Stimulated activated naive CD4-positive, alpha-beta T cell (primary cell): Measurements from ENCODE around the gene WNT7A.

ENCODE experiments used
- DNase-seq, 6 experiments: peaks; one replicate each; lab custom pipeline; 2025; lab: John Stamatoyannopoulos, UW

Gene WNT7A

DNA sequence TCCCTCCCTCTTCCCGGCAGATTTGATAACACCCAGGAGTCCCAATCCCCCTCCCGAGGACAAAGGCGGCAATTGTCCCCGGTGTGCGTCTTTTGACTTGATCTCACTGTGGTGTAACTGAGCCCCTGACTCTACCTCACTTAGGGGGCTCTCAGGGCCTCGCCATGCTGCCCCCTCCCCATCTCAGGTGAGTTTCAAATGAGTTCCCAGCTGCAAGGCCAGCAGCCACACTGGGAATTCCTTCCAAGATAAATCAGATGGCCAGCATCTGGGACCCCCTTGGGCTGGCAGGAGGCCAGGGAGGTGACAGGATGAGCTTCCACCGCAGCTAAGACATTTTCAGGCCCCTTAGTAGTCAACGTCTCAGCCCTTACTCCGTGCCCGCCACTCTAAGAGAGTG is 35.0 kb downstream of the WNT7A start:
- no peak for DNase-seq

DNA sequence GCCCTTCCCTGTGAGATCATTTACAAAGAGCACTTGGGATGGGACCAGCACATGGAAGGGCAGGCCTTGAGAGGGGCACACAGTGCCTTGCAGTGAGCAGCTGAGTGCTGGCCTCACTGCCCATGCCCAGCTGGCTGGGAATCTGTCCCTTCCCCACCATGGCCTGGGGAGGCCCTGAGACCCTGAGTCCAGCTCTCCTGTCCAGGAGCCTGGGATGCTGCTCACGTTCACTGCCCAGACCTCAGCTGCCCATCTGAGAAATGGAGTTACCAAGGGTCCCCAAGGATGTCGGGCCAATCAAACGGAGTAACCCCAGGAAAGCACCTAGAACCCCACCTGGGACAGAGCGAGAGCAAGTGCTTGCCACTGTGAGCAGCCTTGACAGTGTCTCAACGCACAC is 35.6 kb downstream of the WNT7A start:
- no peak for DNase-seq

DNA sequence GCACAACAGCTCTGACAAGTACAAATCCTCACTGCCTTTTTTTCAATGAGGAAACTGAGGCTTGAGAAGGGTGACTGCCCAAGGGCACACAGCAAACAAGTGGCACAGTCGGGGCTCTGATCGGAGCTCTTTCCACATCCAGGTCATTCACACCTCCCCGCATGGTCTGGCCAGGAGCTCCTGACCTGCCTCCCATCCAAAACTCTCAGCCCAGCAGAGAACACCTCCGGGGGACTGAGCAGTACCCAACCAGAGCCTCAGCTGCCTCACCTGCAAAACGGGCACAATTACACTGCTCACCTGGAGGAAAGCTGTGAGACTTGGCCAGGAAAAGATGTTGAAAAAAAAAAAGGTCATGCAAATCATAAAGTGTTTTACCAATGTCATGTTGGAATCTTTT is 36.5 kb downstream of the WNT7A start:
- no peak for DNase-seq

DNA sequence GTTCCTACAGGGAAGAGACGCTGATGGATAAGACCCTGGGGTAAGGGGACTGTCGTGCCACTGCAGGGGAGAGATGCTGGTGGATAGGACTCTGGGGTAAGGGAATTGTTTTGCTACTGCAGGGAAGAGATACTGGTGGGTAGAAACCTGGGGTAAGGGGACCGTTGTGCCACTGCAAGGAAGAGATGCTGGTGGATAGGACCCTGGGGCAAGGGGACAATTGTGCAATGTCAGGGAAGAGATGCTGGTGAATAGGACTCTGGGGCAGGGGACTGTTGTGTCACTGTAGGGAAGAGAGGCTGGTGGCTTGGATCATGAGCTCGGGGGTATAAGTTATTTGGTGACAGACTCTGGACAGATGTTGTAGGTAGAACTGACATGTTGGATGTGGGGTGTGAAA is 37.6 kb downstream of the WNT7A start:
- DNase-seq: no peak

DNA sequence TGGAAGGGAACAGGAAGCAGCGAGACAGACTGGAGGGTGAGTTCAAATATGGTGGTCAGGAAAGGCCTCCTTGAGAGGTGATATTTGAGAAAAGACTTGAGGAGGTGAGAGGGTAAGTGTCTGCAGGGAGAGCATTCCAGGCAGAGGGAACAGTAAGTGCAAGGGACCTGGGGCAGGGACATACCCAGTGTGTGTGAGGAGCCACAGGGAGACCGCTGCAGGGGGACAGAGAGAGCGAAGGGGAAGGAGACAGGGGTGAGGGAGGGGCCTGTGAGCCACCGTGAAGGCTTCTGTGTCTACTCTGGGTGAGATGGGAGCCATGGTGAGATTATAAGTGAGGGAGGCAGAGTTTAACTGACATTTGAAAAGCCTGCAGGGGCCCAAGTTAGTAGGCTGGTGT is 38.0 kb downstream of the WNT7A start:
- DNase-seq: no peak

DNA sequence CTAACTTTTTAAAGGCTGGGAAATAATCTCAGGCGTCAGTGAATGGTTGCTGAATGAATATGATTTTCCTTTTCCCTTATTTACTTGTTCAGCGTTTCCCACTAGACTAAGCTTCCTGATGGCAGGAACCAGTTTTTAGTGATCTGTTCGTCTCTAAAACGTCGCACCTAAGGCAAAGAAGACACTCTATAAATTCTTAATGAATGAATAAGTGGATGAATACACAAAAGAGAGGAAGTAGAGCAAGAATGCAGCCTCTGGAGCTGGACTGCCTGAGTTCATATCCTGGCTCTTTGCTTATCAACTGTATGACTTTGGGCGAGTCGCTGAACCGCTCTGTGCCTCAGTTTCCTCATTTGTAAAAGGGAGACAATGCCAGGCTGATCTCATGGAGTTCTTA is 38.7 kb downstream of the WNT7A start:
- DNase-seq: no peak

DNA sequence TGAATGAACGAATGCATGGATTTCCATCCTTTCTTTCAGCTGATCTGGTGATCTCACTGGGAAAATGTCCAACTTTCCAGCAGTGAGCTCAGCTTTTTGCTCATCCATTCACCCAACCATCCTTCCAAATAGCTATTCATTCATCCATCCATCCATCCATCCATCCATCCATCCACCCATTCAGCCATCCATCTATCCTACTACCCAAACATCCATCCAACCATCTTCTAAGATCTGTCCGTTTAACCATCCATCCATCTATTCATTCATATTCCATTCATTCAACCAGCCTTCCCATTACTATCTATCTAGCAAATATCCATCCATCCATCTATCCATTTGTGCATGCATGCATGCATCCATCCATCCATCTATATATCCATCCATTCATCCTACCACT is 39.4 kb downstream of the WNT7A start:
- DNase-seq: no peak

DNA sequence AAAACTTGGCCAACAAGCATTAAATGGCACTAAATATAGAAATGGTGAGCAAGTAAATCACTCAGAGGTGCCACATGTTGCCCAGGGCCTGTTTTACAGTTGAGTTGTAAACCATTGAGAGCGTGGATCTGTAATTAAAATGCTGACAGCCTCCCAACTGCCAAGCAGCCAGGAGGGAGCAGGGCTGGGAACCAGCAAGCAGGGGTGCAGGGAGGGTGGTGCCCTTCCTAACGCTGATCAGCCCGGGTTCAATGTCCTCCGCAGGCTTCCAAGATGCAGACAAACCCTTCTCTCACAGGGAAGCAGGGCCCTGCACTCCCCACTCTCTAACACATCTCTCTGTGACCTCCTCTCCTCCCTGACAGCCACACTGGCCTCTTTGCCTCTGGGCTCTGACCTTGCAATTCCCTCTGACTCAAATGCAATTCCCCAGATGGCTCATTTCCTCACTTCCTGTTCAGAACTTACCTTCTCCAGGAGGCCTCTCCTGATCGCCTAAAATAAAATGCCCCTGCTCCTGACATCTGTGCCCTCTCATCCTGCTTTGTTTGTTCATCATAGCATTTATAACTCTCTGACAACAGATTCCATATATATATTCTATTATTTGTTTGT is 40.0 kb downstream of the WNT7A start:
- DNase-seq: no peak

DNA sequence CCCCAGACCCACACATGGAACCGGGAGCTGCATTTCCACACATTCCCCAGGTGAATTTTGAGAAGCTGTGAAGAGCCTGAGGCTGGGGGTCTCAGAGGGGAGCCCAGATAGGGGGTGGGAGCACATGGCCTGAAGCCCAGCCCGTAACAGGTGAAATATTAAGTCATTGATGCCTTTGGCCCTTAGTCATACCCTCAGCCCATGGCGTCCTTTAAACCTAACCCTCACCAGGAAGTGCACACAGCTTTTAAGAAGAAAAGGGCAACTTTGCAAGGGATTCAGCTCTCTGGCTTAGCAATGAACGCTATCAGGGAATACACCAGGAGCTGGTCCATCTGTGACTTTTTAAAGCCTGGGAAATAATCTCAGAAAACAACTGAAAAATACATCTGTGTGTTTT is 40.6 kb downstream of the WNT7A start:
- DNase-seq: no peak

DNA sequence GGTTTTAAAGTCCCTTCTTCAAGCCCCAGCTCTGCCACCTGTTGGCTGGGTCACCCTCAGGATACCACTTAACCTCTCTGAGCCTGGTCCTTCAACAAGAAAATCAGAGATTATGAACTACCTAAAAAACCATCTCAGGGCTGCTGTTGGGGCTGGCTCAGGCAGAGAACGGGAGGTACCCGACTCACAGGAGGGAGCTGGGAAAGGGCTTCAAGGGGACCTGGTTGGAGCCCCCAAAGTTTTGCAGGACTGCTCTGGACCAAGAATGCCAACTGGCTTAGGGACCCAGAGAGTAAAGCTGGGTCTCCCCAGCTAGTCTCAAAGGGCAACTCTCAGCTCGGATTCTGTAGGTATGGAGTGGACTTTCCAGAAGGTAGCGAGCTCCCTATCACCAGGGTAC is 41.5 kb downstream of the WNT7A start:
- DNase-seq: no peak

DNA sequence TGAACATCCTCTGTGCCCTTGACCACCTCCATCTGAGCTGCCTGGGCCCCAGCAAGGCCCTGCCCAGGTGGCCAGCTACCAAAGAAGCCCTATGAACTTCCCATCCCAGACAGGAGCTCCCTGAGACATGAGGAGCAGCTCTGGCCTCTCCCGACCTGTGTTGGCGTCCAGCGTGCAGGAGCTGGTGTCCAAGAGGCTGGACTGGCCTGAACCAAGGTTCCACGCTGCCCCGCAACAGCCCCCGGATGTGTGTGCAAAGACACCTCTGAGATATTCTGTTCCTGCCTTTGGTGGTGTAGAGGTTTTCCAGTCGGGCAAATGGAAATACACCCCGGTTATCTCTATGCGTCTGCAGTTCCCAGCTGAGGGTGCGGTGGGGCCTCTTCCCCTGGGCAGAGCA is 42.1 kb downstream of the WNT7A start:
- DNase-seq: no peak

DNA sequence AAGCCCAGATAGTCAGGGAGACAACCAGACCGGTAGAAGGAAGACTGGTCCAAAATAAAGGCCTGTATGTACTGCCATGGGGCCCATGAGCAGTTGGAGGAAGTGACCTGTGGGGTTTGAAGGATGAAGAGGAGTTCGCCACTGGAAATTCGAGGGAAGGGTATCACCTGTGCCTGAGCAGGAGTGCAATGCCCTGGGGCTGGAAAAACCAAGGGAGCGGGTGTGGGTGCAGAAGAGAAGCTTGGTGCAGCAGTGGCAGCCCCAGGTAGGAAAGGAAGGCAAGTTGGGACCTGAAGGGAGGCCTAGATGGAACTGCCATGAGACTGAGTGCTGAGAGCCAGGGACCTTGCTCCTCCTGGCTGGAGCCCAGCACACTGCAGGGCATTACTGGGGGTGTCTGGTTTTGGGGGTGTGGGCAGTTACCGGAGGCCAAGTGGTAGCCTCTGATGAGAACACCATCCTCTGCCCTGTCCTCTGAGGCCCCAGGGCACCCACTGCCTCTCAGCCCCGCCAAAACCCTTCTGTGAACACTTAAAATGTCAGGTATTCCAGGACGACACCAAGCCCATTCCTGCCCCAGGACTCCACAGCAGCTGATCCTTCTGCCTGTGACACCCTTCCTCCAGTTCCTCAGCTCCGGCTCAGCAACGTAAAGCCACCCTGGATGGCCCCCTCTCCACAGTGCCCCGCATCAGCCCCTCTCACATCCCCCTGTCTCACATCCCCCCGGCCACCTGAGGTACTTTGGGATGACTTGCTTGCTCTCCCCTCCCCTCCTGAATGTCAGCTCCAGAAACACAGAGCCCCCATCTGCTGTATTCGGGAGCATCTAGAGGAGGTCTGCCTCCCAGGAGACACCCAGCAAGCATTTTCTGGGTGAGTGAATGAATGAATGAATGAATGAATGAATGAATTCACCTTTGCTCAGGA is 42.9 kb downstream of the WNT7A start:
- DNase-seq: no peak

DNA sequence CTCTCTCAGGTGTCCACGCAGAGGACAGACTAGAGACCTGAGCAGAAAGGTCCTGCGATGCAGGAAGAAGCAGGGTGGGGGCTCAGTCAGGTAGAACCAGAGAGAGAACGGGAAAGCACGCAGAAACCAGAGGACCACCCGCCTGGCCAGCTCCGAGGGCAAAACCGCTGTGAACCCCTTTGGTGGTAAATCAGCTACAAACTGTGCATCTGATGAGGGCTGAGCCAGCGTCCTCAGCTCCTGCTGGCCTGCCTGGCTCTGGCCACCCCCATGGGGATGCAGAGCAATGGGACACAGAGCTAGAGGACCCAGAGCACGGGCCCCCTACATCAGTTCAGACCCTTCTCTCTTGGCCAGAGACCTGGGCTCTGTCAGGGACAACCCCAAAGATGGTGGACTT is 44.6 kb downstream of the WNT7A start:
- no peak for DNase-seq

DNA sequence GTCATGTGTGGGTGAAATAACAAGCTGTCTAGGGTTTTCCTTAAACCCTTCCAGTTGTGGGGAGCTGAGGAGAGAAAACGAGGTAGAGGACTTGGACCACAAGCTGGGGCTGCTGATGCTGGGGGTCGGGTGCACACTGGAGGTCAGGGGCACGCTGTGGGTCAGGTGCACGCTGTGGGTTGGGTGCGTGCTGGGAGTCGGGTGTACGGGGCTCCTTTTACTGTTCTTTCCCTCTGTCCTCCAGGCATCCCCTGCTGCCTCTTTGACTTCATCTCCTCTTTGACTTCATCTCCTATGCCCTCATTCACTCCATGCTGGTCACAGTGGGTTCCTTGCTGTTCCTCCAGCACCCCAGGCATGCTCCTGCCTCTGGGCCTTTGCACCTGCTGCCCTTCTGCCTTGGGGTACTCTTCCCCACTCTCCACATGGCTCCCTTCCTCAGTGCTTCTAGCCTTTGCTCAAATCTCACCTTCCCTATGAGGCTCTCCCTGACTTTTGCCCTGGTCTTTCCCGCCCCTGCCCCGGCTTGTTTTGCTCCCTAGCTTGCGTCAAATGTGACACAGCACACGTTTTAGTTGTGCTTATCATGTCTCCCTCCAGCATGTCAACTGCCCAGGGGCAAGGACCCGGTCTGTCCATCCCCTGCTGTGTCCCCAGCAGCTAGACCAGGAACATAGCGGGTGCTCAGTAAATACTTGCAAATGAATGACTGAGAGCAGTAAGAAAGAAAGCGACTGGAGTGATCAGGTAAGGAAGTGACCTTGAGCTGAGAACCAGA is 45.4 kb downstream of the WNT7A start:
- no peak for DNase-seq

DNA sequence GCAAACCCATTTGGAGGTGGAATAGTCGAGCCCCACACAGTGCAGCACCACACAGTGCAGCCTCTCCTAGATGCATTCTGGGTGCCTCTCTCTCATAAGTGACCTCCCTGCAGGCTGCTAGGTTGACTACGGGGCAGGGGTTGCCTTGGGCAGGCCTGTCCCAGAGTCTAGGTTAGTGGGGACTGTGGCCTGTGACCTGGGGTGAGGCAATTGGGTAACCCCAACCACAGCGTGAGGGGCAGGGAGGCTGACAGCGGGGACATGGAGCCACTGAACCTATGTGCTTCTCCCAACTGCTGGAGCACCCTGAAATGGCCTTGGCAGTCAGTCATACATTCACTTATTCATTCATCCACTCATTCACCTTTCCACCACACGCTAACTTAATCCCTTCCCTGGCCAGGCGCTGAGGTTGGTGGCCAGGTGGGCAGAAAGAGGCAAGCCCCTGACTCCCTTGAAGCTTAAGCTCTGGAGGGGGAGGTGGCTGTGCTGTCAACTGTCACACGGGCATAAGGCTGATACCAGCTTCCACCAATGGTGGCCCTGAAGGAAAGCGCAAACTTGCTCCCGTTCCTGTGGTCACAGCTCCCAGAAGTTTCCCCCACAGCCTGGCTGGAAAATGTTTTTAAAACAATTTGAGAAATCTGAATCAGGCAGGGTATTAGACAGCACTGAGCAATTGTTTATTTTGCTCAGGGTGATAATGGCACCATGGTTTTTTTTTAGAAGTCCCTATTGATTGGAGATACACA is 46.2 kb downstream of the WNT7A start:
- no peak for DNase-seq

DNA sequence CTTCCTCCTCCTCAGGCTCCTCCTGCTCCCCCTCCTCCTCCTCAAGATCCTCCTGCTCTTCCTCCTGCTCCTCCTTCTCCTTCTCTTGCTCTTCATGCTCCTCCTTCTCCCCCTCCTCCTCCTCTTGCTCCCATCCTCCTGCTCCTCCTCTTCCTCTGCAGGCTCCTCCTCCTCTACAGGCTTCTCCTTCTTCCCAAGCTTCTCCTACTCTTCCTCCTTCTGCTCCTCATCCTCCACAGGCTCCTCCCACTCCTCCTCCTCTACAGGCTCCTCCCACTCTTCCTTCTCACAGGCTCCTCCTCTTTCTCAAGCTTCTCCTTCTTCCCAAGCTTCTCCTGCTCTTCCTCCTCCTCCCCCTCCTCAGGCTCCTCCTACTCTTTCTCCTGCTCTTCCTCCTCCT is 47.7 kb downstream of the WNT7A start:
- DNase-seq: no peak

DNA sequence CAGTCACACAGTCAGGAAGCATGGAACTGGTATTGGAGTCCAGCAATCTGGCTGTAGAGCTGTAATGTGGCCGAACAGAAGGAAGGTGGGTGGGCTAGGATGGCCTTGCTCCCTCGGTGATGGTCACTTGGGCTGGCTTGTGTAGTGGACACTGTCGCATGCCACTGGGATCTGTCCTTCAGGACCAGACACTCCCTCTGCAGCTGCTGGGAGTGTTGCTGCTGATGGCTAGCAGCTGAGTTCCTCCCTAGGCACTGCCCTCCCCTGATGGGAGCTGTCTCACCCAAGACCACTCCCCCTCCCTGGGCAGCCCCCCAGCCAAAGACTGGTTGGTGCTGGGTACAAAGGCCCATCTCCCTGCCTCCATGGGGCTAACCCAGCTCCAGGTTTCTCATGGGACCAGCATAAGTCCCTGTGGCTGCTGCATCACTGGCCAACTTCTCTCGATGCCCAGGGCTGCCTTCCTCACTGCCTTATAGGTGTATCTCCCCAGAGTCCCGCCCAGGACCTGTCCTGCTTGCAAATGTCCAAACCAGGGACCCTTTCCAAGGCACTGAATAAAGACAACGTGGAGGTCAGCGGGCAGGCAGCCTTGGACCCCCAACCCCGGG is 48.4 kb downstream of the WNT7A start:
- no peak for DNase-seq

DNA sequence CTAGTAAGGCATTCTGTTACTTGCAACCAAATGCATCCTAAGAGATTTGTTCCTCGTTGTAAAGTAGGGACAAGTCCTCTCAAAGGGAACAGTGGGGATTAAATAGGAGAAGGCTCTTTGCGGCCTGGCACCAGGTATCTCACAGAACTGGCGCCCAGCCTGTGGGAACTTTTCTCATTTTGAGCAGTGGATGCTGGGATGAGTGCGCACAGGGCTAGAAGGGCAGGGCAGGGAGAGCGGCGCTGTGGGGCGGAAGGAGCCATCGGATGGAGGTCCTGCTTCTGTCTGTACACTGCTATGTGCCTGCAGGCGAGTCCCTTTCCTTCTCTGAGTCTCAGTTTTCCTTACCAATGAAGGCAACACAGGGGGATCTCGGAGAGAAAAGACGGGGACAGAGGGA is 50.6 kb downstream of the WNT7A start:
- no peak for DNase-seq

DNA sequence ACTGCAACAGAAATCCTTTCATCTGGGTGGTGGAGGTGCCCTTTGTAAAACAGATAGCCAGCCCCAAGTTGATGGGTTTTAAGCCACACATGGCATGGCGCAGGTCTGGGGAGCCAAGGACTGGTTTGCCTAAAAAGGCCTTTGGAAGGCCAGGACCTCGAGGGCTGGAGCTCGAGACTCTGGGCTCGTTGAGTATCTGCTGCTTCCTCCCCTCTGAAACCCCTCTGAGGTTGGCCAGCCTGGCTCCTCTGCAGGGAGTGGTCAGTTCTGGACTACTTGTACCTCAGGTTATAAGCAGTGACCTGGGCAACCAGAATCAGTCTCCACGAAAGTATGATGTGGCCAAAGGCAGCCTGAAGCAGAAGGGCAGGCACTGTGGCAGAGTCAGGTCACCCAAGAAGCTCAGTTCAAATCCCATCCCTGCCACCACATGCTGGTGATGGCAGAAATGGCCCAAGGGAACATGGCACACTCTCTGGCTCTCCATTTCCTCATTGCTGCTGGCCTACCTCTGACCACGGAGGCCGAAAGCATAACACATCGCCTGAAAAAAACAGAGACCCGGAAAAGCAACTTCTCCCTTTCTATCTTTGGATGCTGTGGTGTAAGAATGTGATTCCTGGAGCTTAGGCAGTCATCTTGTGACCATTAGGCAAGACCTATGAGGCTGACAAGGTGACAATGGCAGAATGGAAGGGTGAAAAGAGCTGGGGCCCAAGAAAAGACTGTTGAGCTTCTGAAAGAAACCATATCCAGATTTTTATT is 51.2 kb downstream of the WNT7A start:
- no peak for DNase-seq

DNA sequence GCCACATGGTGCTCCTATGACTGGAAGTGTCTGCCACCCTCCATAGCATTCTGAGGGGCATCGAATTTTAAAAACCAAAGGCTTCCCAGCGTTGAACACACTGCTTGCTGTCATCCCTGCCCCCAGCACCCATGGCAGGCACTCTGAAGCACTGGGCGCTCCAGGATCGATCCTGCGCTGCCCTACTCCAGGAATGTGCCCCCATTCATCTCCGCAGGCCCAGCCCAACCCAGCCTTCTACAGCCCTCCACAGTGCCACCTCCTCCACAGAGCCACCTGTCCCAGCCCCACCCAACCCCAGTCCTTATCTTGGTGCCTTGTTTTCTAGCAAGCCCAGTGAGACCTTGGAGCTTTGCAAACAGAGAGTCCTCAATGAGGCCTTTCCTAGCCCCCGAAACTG is 52.2 kb downstream of the WNT7A start:
- DNase-seq: no peak

DNA sequence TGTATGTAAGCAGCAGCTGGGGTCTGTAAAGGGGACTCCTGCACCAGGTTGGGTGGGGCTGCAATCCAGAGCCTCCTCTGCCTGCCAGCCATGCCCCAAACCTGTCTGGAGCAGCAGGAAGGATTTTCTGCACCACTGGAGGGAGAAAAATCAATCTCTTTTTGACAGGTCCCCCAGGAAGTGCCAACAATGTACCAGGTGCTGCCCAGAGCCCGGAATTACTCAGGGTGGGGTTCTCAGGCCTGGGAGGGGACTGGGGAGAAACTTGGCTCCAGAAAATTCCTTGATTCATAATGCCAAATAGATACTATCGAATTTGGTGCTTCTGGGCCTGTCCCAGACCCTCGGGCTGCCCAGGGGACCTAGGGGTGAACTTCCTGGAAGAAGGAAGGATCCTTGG is 52.6 kb downstream of the WNT7A start:
- DNase-seq: no peak
